GM12878 (cell line): ENCODE results near the gene CDC42BPB. TPM values are rescaled to one million over a fixed set of nuclear protein-coding genes. Genes with fewer than 3 reads are reported as not detected.

Experiments used
- ATF2 ChIP-seq: IDR thresholded peaks from 2 replicates; pipeline ENCODE4 v1.6.1; 2012; ENCODE audit warnings: low read length, inconsistent platforms
- CBFB ChIP-seq: IDR thresholded peaks from 2 replicates; pipeline ENCODE4 v1.6.1; 2016; ENCODE audit warnings: antibody characterized with exemption, low read depth
- CHD2 ChIP-seq: IDR thresholded peaks from 2 replicates; pipeline ENCODE4 v1.6.1; 2011; ENCODE audit warnings: low read depth, low read length, improper control_type of control experiment, borderline replicate concordance
- ELK1 ChIP-seq: IDR thresholded peaks from 2 replicates; pipeline ENCODE4 v1.6.1; 2012; ENCODE audit warnings: low read depth, low read length, improper control_type of control experiment
- HSF1 ChIP-seq: fragments of 150-350 bp; IDR thresholded peaks from 2 replicates; pipeline ENCODE4 v1.6.1; 2014; ENCODE audit warnings: mild to moderate bottlenecking, low read depth, low read length
- IKZF2 ChIP-seq, 2 experiments: fragments of 450-650 bp; IDR thresholded peaks; 2 replicates each; pipeline ENCODE4 v1.6.1; 2017; ENCODE audit warnings: mild to moderate bottlenecking in 2 of 2, moderate library complexity in 2 of 2
- MAX ChIP-seq: IDR thresholded peaks from 2 replicates; pipeline ENCODE4 v1.6.1; 2012; ENCODE audit warnings: low read depth, low read length, improper control_type of control experiment
- NR2F1 ChIP-seq: fragments of 450-650 bp; conservative IDR thresholded peaks from 2 replicates; pipeline ENCODE4 v1.6.1; 2017; ENCODE audit warnings: mild to moderate bottlenecking
- SPI1 ChIP-seq: IDR thresholded peaks from 2 replicates; pipeline ENCODE4 v1.6.1; 2011; ENCODE audit warnings: low read depth, mild to moderate bottlenecking, low read length, moderate library complexity, borderline replicate concordance; ENCODE audit not compliant: insufficient read depth
- TAF1 ChIP-seq: IDR thresholded peaks from 2 replicates; pipeline ENCODE4 v1.6.1; 2011; ENCODE audit warnings: mild to moderate bottlenecking, low read depth, low read length, borderline replicate concordance
- TARDBP ChIP-seq: IDR thresholded peaks from 2 replicates; pipeline ENCODE4 v1.6.1; 2016; ENCODE audit warnings: borderline replicate concordance
- TCF12 ChIP-seq: IDR thresholded peaks from 2 replicates; pipeline ENCODE4 v1.6.1; 2011; ENCODE audit warnings: low read depth, mild to moderate bottlenecking, low read length
- USF2 ChIP-seq: IDR thresholded peaks from 2 replicates; pipeline ENCODE4 v1.6.1; 2011; ENCODE audit warnings: low read depth, low read length, improper control_type of control experiment, borderline replicate concordance
- WRNIP1 ChIP-seq: IDR thresholded peaks from 2 replicates; pipeline ENCODE4 v1.6.1; 2011; ENCODE audit warnings: low read depth, low read length, improper control_type of control experiment, borderline replicate concordance
- ZBED1 ChIP-seq: IDR thresholded peaks from 2 replicates; pipeline ENCODE4 v1.6.1; 2016; ENCODE audit warnings: borderline replicate concordance
- ZBTB33 ChIP-seq: fragments of 450-650 bp; IDR thresholded peaks from 2 replicates; pipeline ENCODE4 v1.6.1; 2017; ENCODE audit warnings: mild to moderate bottlenecking
- polyA plus RNA-seq, 11 experiments: library from polyadenylated mRNA; depleted of rRNA in 4 of 11; unstranded in 6 of 11; stranded (reverse) in 5 of 11; fragments of >200 nt; fragmentation: Nextera tagmentation in 4 of 11; fragmentation: Illumina TruSeq in 1 of 11; extraction: Ambion mirVana in 4 of 11; extraction: Trizol in 1 of 11; gene quantifications; 1 replicate in 1 of 11; 2 replicates in 10 of 11; pipeline versions ENCODE4 v1.2.1 to v1.2.3, GENCODE V29; 2011 to 2016; ENCODE audit warnings: inconsistent platforms in 2 of 11, missing spikeins in 2 of 11, low read depth in 1 of 11
- total RNA-seq, 4 experiments: library from RNA; depleted of rRNA in 3 of 4; stranded (reverse); fragments of >200 nt in 3 of 4; fragmentation: Illumina TruSeq in 1 of 4; extraction: Trizol in 1 of 4; gene quantifications; 2 replicates each; pipeline versions ENCODE4 v1.2.1 to v1.2.3, GENCODE V29; 2013 to 2021

The CDC42BPB gene
- total and polyA plus RNA-seq, 10 of the 15 experiments (the other 5 are each of a cell fraction or from before 2014, with no cell fraction given), result 0.42 to 22.1 (median 13.3) TPM

GRCh38 chr14:102901633-102902032 is 155.7 kb downstream of the CDC42BPB start (continued):
- TF ChIP-seq WRNIP1 (no peak; the same call in 1 of the 2 replicates), TAF1 (peak; percentile 89), IKZF2 (IDR thresholded peaks at IDR 0.05) (peak; percentile 90 to 94), ELK1 (no peak; the same call in 1 of the 2 replicates), USF2 (no peak), NR2F1 (peak; percentile 53), ATF2 (peak; percentile 85), HSF1 (no peak), CBFB (peak; percentile 76; the same call in 1 of the 2 replicates), ZBTB33 (no peak), SPI1 (peak; percentile 99), TCF12 (peak; percentile 92), ZBED1 (peak; percentile 83; the same call in 1 of the 2 replicates), CHD2 (0 out of 2 replicates have a peak, but pooled peaks have one; percentile 35), TARDBP (no peak), MAX (0 out of 2 replicates have a peak, but pooled peaks have one; percentile 47)
